Measurements from ENCODE around the gene CALB2. TPM values are rescaled to one million over a fixed set of nuclear protein-coding genes. Genes with fewer than 3 reads are reported as not detected.
A peak's percentile ranks its signal among the peaks of the same experiment; 100 is the strongest.

The CALB2 gene
- total and polyA plus RNA-seq, 4 donors = 16.6 to 44.1 (median 40.7) TPM

- H3K27me3 ChIP-seq (ENCODE audit: control insufficient read depth, insufficient read depth, low read length) = no peaks in the 10 kb centered on the region
- no peak for DNase-seq (ENCODE audit: low read depth in 4 of 6, low spot score in 6 of 6)
- WGBS (ENCODE audit: insufficient coverage) = no CpG with 5 or more reads among the region's 1 CpG
- H3K9me3 ChIP-seq (ENCODE audit: control insufficient read depth, insufficient read depth, low read length) = no peaks in the 10 kb centered on the region
- no peaks in the 10 kb centered on the region for H3K36me3 ChIP-seq (ENCODE audit: control insufficient read depth, insufficient read depth, low read length)
- H3K4me1 ChIP-seq (ENCODE audit: control insufficient read depth, insufficient read depth, low read length) = no peaks in the 10 kb centered on the region
- no peak overlapping the region for H3K27ac ChIP-seq (ENCODE audit: low read depth, low read length)
- no peak overlapping the region for H3K4me3 ChIP-seq (ENCODE audit: low read depth, low read length)
Measured at GRCh38 chr16:71338632-71339031, 19.9 kb upstream of the CALB2 start.

GRCh38 chr16:71339236-71340171 lies 19.0 kb upstream of the CALB2 start:
- peak in 2 of 6 donors; percentile 49 to 79 for DNase-seq (ENCODE audit: low read depth in 4 of 6, low spot score in 6 of 6)
- WGBS (ENCODE audit: insufficient coverage) = 75% methylated on average over 12 of the region's 19 CpGs

GRCh38 chr16:71340406-71340805 lies 18.1 kb upstream of the CALB2 start:
- no peak overlapping the region for H3K27ac ChIP-seq (ENCODE audit: low read depth, low read length)
- no peak for DNase-seq (ENCODE audit: low read depth in 4 of 6, low spot score in 6 of 6)
- no peaks in the 10 kb centered on the region for H3K36me3 ChIP-seq (ENCODE audit: control insufficient read depth, insufficient read depth, low read length)
- H3K4me3 ChIP-seq (ENCODE audit: low read depth, low read length) = no peak overlapping the region
- H3K9me3 ChIP-seq (ENCODE audit: control insufficient read depth, insufficient read depth, low read length) = no peaks in the 10 kb centered on the region
- no peaks in the 10 kb centered on the region for H3K4me1 ChIP-seq (ENCODE audit: control insufficient read depth, insufficient read depth, low read length)
- H3K27me3 ChIP-seq (ENCODE audit: control insufficient read depth, insufficient read depth, low read length) = no peaks in the 10 kb centered on the region
- WGBS (ENCODE audit: insufficient coverage) = 70% methylated on average over 6 of the region's 6 CpGs

More at GRCh38 chr16:71339236-71340171, 19.0 kb upstream of the CALB2 start:
- H3K27me3 ChIP-seq (ENCODE audit: control insufficient read depth, insufficient read depth, low read length) = no peaks in the 10 kb centered on the region
- H3K4me3 ChIP-seq (ENCODE audit: low read depth, low read length) = no peak overlapping the region
- H3K9me3 ChIP-seq (ENCODE audit: control insufficient read depth, insufficient read depth, low read length) = no peaks in the 10 kb centered on the region
- no peaks in the 10 kb centered on the region for H3K4me1 ChIP-seq (ENCODE audit: control insufficient read depth, insufficient read depth, low read length)
- H3K27ac ChIP-seq (ENCODE audit: low read depth, low read length) = no peak overlapping the region
- no peaks in the 10 kb centered on the region for H3K36me3 ChIP-seq (ENCODE audit: control insufficient read depth, insufficient read depth, low read length)

GRCh38 chr16:71341881-71342280 lies 16.6 kb upstream of the CALB2 start:
- Histone ChIP-seq H3K4me1 (ENCODE audit: control insufficient read depth, insufficient read depth, low read length) (no peaks in the 10 kb centered on the region), H3K4me3 (ENCODE audit: low read depth, low read length) (no peak overlapping the region), H3K36me3 (ENCODE audit: control insufficient read depth, insufficient read depth, low read length) (no peaks in the 10 kb centered on the region), H3K27ac (ENCODE audit: low read depth, low read length) (no peak overlapping the region), H3K9me3 (ENCODE audit: control insufficient read depth, insufficient read depth, low read length) (no peaks in the 10 kb centered on the region), H3K27me3 (ENCODE audit: control insufficient read depth, insufficient read depth, low read length) (no peaks in the 10 kb centered on the region)
- no peak for DNase-seq (ENCODE audit: low read depth in 4 of 6, low spot score in 6 of 6)
- 100% methylated on average over 5 of the region's 5 CpGs for WGBS (ENCODE audit: insufficient coverage)

- no peaks in the 10 kb centered on the region for H3K9me3 ChIP-seq (ENCODE audit: control insufficient read depth, insufficient read depth, low read length)
- no peak for DNase-seq (ENCODE audit: low read depth in 4 of 6, low spot score in 6 of 6)
- 80% methylated on average over 7 of the region's 8 CpGs for whole genome bisulfite sequencing (ENCODE audit: insufficient coverage)
- H3K4me3 ChIP-seq (ENCODE audit: low read depth, low read length) = no peak overlapping the region
- H3K27me3 ChIP-seq (ENCODE audit: control insufficient read depth, insufficient read depth, low read length) = no peaks in the 10 kb centered on the region
- no peaks in the 10 kb centered on the region for H3K4me1 ChIP-seq (ENCODE audit: control insufficient read depth, insufficient read depth, low read length)
- H3K36me3 ChIP-seq (ENCODE audit: control insufficient read depth, insufficient read depth, low read length) = no peaks in the 10 kb centered on the region
- no peak overlapping the region for H3K27ac ChIP-seq (ENCODE audit: low read depth, low read length)
Measured at GRCh38 chr16:71343078-71343477, 15.4 kb upstream of the CALB2 start.

GRCh38 chr16:71344315-71344905 lies 14.1 kb upstream of the CALB2 start:
- H3K9me3 ChIP-seq (ENCODE audit: control insufficient read depth, insufficient read depth, low read length) = no peaks in the 10 kb centered on the region
- no peak for DNase-seq (ENCODE audit: low read depth in 4 of 6, low spot score in 6 of 6)
- no peaks in the 10 kb centered on the region for H3K36me3 ChIP-seq (ENCODE audit: control insufficient read depth, insufficient read depth, low read length)
- H3K4me1 ChIP-seq (ENCODE audit: control insufficient read depth, insufficient read depth, low read length) = no peaks in the 10 kb centered on the region
- H3K27ac ChIP-seq (ENCODE audit: low read depth, low read length) = no peak overlapping the region
- 81% methylated on average over 10 of the region's 13 CpGs for WGBS (ENCODE audit: insufficient coverage)
- no peaks in the 10 kb centered on the region for H3K27me3 ChIP-seq (ENCODE audit: control insufficient read depth, insufficient read depth, low read length)
- no peak overlapping the region for H3K4me3 ChIP-seq (ENCODE audit: low read depth, low read length)

- no peak for DNase-seq (ENCODE audit: low read depth in 4 of 6, low spot score in 6 of 6)
- no peaks in the 10 kb centered on the region for H3K27me3 ChIP-seq (ENCODE audit: control insufficient read depth, insufficient read depth, low read length)
- WGBS (ENCODE audit: insufficient coverage) = 59% methylated on average over 9 of the region's 10 CpGs
- no peaks in the 10 kb centered on the region for H3K36me3 ChIP-seq (ENCODE audit: control insufficient read depth, insufficient read depth, low read length)
- H3K4me1 ChIP-seq (ENCODE audit: control insufficient read depth, insufficient read depth, low read length) = no peaks in the 10 kb centered on the region
- H3K9me3 ChIP-seq (ENCODE audit: control insufficient read depth, insufficient read depth, low read length) = no peaks in the 10 kb centered on the region
- H3K27ac ChIP-seq (ENCODE audit: low read depth, low read length) = no peak overlapping the region
- no peak overlapping the region for H3K4me3 ChIP-seq (ENCODE audit: low read depth, low read length)
Measured at GRCh38 chr16:71345031-71345430, 13.5 kb upstream of the CALB2 start.

- Histone ChIP-seq H3K36me3 (ENCODE audit: control insufficient read depth, insufficient read depth, low read length) (no peaks in the 10 kb centered on the region), H3K4me3 (ENCODE audit: low read depth, low read length) (no peak overlapping the region), H3K27ac (ENCODE audit: low read depth, low read length) (no peak overlapping the region), H3K27me3 (ENCODE audit: control insufficient read depth, insufficient read depth, low read length) (no peaks in the 10 kb centered on the region), H3K4me1 (ENCODE audit: control insufficient read depth, insufficient read depth, low read length) (no peaks in the 10 kb centered on the region), H3K9me3 (ENCODE audit: control insufficient read depth, insufficient read depth, low read length) (no peaks in the 10 kb centered on the region)
- 82% methylated on average over 5 of the region's 7 CpGs for WGBS (ENCODE audit: insufficient coverage)
- DNase-seq (ENCODE audit: low read depth in 4 of 6, low spot score in 6 of 6) = no peak
Measured at GRCh38 chr16:71347146-71347545, 11.4 kb upstream of the CALB2 start.

- H3K4me3 ChIP-seq (ENCODE audit: low read depth, low read length) = no peak overlapping the region
- no peak overlapping the region for H3K27ac ChIP-seq (ENCODE audit: low read depth, low read length)
- H3K9me3 ChIP-seq (ENCODE audit: control insufficient read depth, insufficient read depth, low read length) = no peaks in the 10 kb centered on the region
- no peaks in the 10 kb centered on the region for H3K36me3 ChIP-seq (ENCODE audit: control insufficient read depth, insufficient read depth, low read length)
- H3K27me3 ChIP-seq (ENCODE audit: control insufficient read depth, insufficient read depth, low read length) = no peaks in the 10 kb centered on the region
- DNase-seq (ENCODE audit: low read depth in 4 of 6, low spot score in 6 of 6) = no peak
- WGBS (ENCODE audit: insufficient coverage) = 78% methylated on average over 20 of the region's 22 CpGs
- no peaks in the 10 kb centered on the region for H3K4me1 ChIP-seq (ENCODE audit: control insufficient read depth, insufficient read depth, low read length)
Measured at GRCh38 chr16:71348262-71349085, 10.0 kb upstream of the CALB2 start.

Measured in spinal cord (tissue), 10 donors.